PC-3 (cell line): Measurements from ENCODE around the gene CCDC171. TPM values are rescaled to one million over a fixed set of nuclear protein-coding genes. Genes with fewer than 3 reads are reported as not detected.

ENCODE experiments used
- ATAC-seq: fragments of 200-7000 bp; cut with Tn5 transposase; 2 replicates; pipeline ENCODE4 v1.9.1; 2020; ENCODE audit warnings: mild to moderate bottlenecking, moderate library complexity
- BruUV-seq: library from RNA; stranded (reverse); fragments of 400-500 nt; replicated peaks from 2 replicates; lab custom pipeline; 2021; lab: Mats Ljungman, UMichigan
- CTCF ChIA-PET: fragments of 300-600 bp; sonication (Branson Sonifier 250); formaldehyde crosslinking; loops from one replicate; lab custom pipeline; 2022; ENCODE audit warnings: antibody characterized with exemption; lab: Charles Lee
- POLR2A ChIA-PET: fragments of 300-600 bp; sonication (Branson Sonifier 250); formaldehyde crosslinking; loops from one replicate; lab custom pipeline; 2022; ENCODE audit warnings: antibody characterized with exemption; ENCODE audit not compliant: unreplicated experiment; lab: Charles Lee
- DNase-seq: peaks from one replicate; pipeline ENCODE4 v3.0.0-alpha.2; 2015
- H2AFZ ChIP-seq: fragments of 300-600 bp; sonication (generic); 2 replicates; pipeline ENCODE4 v1.6.0; 2016; ENCODE audit warnings: antibody characterized with exemption, low read length
- H3F3A ChIP-seq: fragments of 300-600 bp; sonication (generic); one replicate; pipeline ENCODE4 v1.6.0; 2017; ENCODE audit warnings: antibody characterized with exemption, low read length, control low read depth, mild to moderate bottlenecking; ENCODE audit not compliant: unreplicated experiment
- H3K27ac ChIP-seq: fragments of 300-600 bp; sonication (generic); 2 replicates; pipeline ENCODE4 v1.5.1; 2016; ENCODE audit warnings: mild to moderate bottlenecking, low read length
- H3K27me3 ChIP-seq: fragments of 300-600 bp; sonication (generic); 2 replicates; pipeline ENCODE4 v1.6.1; 2016; ENCODE audit warnings: low read length, mixed read lengths
- H3K36me3 ChIP-seq: fragments of 300-600 bp; sonication (generic); 2 replicates; pipeline ENCODE4 v1.6.1; 2016; ENCODE audit warnings: low read depth, mixed run types, low read length, mixed read lengths
- H3K4me1 ChIP-seq: fragments of 300-600 bp; sonication (generic); 2 replicates; pipeline ENCODE4 v1.5.1; 2016; ENCODE audit warnings: low read length; ENCODE audit not compliant: insufficient read depth
- H3K4me2 ChIP-seq: fragments of 300-600 bp; sonication (generic); 2 replicates; pipeline ENCODE4 v1.6.0; 2016; ENCODE audit warnings: low read length
- H3K4me3 ChIP-seq: fragments of 300-600 bp; sonication (generic); 2 replicates; pipeline ENCODE4 v1.5.1; 2016; ENCODE audit warnings: mild to moderate bottlenecking, low read length, mixed read lengths
- H3K79me2 ChIP-seq: fragments of 300-600 bp; sonication (generic); 2 replicates; pipeline ENCODE4 v1.6.1; 2017; ENCODE audit warnings: low read length, mixed read lengths
- H3K9ac ChIP-seq: fragments of 300-600 bp; sonication (generic); 2 replicates; pipeline ENCODE4 v1.6.0; 2016; ENCODE audit warnings: mild to moderate bottlenecking, low read length
- H3K9me2 ChIP-seq: fragments of 300-600 bp; sonication (generic); replicated peaks from 2 replicates; pipeline ENCODE4 v1.6.1; 2016; ENCODE audit warnings: mixed run types, low read length, mixed read lengths
- H3K9me3 ChIP-seq: fragments of 300-600 bp; sonication (generic); 2 replicates; pipeline ENCODE4 v1.6.1; 2016; ENCODE audit warnings: low read length, mixed read lengths
- H4K20me1 ChIP-seq: fragments of 300-600 bp; sonication (generic); 2 replicates; pipeline ENCODE4 v1.6.1; 2016; ENCODE audit warnings: low read length, mixed read lengths
- EZH2 ChIP-seq: fragments of 300-600 bp; sonication (generic); IDR thresholded peaks from one replicate; pipeline ENCODE4 v1.6.1; 2017; ENCODE audit warnings: antibody characterized with exemption, mild to moderate bottlenecking, low read length; ENCODE audit not compliant: unreplicated experiment
- EZH2phosphoT487 ChIP-seq: fragments of 300-600 bp; sonication (generic); IDR thresholded peaks from 2 replicates; pipeline ENCODE4 v1.6.1; 2018; ENCODE audit warnings: mild to moderate bottlenecking, antibody characterized with exemption, low read length, borderline replicate concordance
- intact Hi-C: fragments of 100-400 bp; cut with micrococcal nuclease; formaldehyde crosslinking; loops from 2 replicates; pipeline ENCODE4 v1.9.0; 2023
- total RNA-seq: library from RNA; depleted of rRNA; stranded (reverse); fragments of >200 nt; gene quantifications from 2 replicates; pipeline ENCODE4 v1.2.3, GENCODE V29; 2014
- TF ChIP-seq, protein P1 (sequence below): fragments of 300-600 bp; sonication (generic); conservative IDR thresholded peaks from 2 replicates; pipeline ENCODE4 v1.5.1; 2017; ENCODE audit warnings: antibody characterized with exemption, low read depth, mild to moderate bottlenecking, low read length

Gene CCDC171
- total RNA-seq, 1 experiment from 2014 or later: 2.7 TPM

DNA sequence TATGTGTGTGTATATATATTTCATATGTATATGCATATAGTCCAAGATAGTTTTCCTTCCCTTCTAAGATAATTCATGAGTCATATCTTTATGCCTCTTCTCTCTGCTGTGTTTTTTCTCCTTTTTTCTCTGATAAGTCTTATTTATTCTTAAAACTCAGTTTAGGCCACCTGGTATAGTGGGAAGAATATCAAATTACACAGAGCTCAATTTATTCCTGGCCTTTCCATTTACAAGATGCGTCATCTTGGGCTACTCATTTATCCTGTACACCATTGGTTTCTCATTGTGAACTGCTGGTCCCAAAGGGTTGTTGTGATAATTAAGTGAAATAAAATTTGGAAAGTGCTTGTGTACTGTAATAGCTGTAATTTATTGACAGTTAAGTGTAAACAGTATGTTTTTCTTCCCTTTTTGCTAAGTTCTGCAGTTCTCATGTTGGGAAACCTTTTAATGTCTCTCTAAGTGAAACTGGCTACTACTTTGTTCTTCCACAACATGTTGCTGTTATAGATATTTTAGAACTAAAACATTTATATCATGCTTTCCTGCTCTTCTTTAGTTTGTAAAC is 19.4 kb downstream of the CCDC171 start:
- H3K27me3 ChIP-seq: no peaks in the 10 kb centered on the region
- ATAC-seq (no peak), DNase-seq (no peak)
- no peak overlapping the region for H3K4me2 ChIP-seq
- no peaks in the 10 kb centered on the region for H3K4me1 ChIP-seq
- no peaks in the 10 kb centered on the region for H4K20me1 ChIP-seq
- ChIA-PET CTCF (no interaction called here), POLR2A (no interaction called here)
- intact Hi-C loops: no loop called here
- H3K9me3 ChIP-seq: no peaks in the 10 kb centered on the region
- H3K9me2 ChIP-seq: no peaks in the 10 kb centered on the region
- H3K79me2 ChIP-seq: no peaks in the 10 kb centered on the region
- BruUV-seq: no TSS peak
- H3K4me3 ChIP-seq: no peak overlapping the region
- H3F3A ChIP-seq: no peaks in the 10 kb centered on the region
- TF ChIP-seq, protein P1, sequence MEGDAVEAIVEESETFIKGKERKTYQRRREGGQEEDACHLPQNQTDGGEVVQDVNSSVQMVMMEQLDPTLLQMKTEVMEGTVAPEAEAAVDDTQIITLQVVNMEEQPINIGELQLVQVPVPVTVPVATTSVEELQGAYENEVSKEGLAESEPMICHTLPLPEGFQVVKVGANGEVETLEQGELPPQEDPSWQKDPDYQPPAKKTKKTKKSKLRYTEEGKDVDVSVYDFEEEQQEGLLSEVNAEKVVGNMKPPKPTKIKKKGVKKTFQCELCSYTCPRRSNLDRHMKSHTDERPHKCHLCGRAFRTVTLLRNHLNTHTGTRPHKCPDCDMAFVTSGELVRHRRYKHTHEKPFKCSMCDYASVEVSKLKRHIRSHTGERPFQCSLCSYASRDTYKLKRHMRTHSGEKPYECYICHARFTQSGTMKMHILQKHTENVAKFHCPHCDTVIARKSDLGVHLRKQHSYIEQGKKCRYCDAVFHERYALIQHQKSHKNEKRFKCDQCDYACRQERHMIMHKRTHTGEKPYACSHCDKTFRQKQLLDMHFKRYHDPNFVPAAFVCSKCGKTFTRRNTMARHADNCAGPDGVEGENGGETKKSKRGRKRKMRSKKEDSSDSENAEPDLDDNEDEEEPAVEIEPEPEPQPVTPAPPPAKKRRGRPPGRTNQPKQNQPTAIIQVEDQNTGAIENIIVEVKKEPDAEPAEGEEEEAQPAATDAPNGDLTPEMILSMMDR: no peak
- TF ChIP-seq EZH2phosphoT487 (no peak), EZH2 (no peak)
- no peak overlapping the region for H2AFZ ChIP-seq
- no peak overlapping the region for H3K9ac ChIP-seq
- no peaks in the 10 kb centered on the region for H3K36me3 ChIP-seq
- H3K27ac ChIP-seq: no peak overlapping the region

DNA sequence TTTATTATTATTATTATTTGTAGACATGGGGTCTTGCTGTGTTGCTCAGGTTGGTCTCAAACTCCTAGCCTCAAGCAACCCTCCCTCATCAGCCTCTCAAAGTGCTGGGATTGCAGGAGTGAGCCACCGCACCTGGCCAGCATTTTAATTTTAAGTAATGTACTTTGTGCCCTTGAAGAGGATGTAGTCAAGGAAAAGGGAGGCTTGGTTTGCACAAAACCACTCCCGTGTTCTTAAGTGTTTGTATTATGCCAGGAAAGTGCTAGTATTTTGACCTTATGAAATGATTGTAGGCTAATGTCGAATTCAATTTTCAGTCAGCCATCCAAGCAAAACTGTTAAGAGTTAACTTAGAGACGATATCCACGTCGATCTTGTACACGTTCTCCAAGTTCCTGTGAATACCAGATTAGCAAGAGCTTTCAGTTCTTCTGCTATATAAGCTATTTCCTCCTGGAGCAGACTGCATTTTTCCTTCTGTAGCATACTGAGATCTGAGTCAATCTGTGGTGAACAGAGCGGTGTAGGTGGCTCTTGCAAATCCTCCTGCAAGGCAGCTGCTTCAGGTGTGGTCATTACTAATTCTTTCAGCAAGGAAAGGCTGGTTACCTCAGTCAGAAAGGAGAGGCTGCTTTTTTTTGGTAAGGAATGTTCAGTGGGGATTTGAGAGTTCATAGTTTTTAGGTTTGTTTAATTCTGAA is 23.7 kb downstream of the CCDC171 start:
- H2AFZ ChIP-seq: no peak overlapping the region
- DNase-seq: no peak
- H3K4me3 ChIP-seq: no peak overlapping the region
- H3K9ac ChIP-seq: no peak overlapping the region
- ChIA-PET POLR2A (interaction anchor here (0.6 kb wide), 2 partner anchors 23 to 164 kb away, joined by 6 to 31 read pairs; partner anchors contain the start of gene CCDC171), CTCF (no interaction called here)
- no TSS peak for BruUV-seq
- H3K27ac ChIP-seq: no peak overlapping the region
- ATAC-seq: no peak
- H3F3A ChIP-seq: no peaks in the 10 kb centered on the region
- H3K27me3 ChIP-seq: no peaks in the 10 kb centered on the region
- no peaks in the 10 kb centered on the region for H3K4me1 ChIP-seq
- TF ChIP-seq EZH2phosphoT487 (no peak), EZH2 (no peak)
- TF ChIP-seq, protein P1: no peak
- no peaks in the 10 kb centered on the region for H3K79me2 ChIP-seq
- H3K4me2 ChIP-seq: no peak overlapping the region
- intact Hi-C loops: no loop called here
- H3K36me3 ChIP-seq: no peaks in the 10 kb centered on the region
- no peaks in the 10 kb centered on the region for H4K20me1 ChIP-seq
- H3K9me2 ChIP-seq: no peaks in the 10 kb centered on the region
- no peaks in the 10 kb centered on the region for H3K9me3 ChIP-seq

DNA sequence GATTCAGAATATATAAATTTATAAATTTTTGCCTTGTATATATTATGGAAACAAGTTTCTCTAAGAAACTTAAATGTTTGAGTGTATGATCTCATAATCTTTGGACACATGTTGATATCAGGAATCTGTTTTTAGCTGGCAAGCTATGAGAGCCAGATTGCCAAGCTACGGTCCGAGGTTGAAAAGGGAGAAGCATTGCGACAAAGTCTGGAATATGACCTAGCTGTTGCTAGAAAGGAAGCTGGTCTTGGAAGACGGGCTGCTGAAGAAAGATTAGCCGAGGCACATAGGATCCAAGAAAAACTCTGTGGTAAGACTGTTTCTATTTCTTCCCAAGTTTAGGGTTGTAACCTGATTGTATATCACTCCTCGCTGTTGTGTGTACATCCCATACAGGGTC is 25.9 kb downstream of the CCDC171 start:
- CTCF ChIA-PET: no interaction called here
- Histone ChIP-seq H3F3A (no peaks in the 10 kb centered on the region), H3K4me3 (no peak overlapping the region), H3K4me1 (no peaks in the 10 kb centered on the region), H3K9me3 (no peaks in the 10 kb centered on the region), H3K4me2 (no peak overlapping the region), H3K9me2 (no peaks in the 10 kb centered on the region), H3K27me3 (no peaks in the 10 kb centered on the region), H4K20me1 (no peaks in the 10 kb centered on the region), H3K79me2 (no peaks in the 10 kb centered on the region), H3K27ac (no peak overlapping the region), H3K36me3 (no peaks in the 10 kb centered on the region), H3K9ac (no peak overlapping the region), H2AFZ (no peak overlapping the region)
- POLR2A ChIA-PET: no interaction called here
- DNase-seq: no peak
- no peak for ATAC-seq
- no TSS peak for BruUV-seq
- intact Hi-C loops: no loop called here
- TF ChIP-seq EZH2 (no peak), EZH2phosphoT487 (no peak)
- TF ChIP-seq, protein P1: no peak
